ENCODE results near the gene TMEM17.

- TF ChIP-seq CTCF (IDR thresholded peaks at IDR 0.05; ENCODE audit: insufficient read depth, low read length, poor library complexity, severe bottlenecking), result no peak
- TF ChIP-seq EZH2phosphoT487 (conservative IDR thresholded peaks at IDR 0.05; ENCODE audit: low read length), result no peak
Measured at GRCh38 chr2:62547854-62548253, 41.9 kb upstream of the TMEM17 start.

Measured in SU-DHL-6 (cell line).